Neuron (in vitro differentiated cells): ENCODE measurements around the gene CDC42BPA.

ENCODE experiments used
- H2AFZ ChIP-seq: one replicate; pipeline ENCODE4 v1.6.1; 2013; ENCODE audit warnings: low read depth, mild to moderate bottlenecking, inconsistent platforms, low read length, moderate library complexity
- H3K27me3 ChIP-seq: one replicate; pipeline ENCODE4 v1.6.1; 2013; ENCODE audit warnings: low read length; ENCODE audit not compliant: insufficient read depth
- H3K36me3 ChIP-seq: one replicate; pipeline ENCODE4 v1.6.1; 2013; ENCODE audit warnings: low read length; ENCODE audit not compliant: insufficient read depth
- H3K4me1 ChIP-seq: one replicate; pipeline ENCODE4 v1.6.1; 2013; ENCODE audit warnings: low read length; ENCODE audit not compliant: insufficient read depth
- H3K4me3 ChIP-seq: 2 replicates; pipeline ENCODE4 v1.5.1; 2013; ENCODE audit warnings: mild to moderate bottlenecking, low read length, moderate library complexity
- H3K9me3 ChIP-seq: one replicate; pipeline ENCODE4 v1.6.1; 2013; ENCODE audit warnings: low read length

CDC42BPA gene

DNA sequence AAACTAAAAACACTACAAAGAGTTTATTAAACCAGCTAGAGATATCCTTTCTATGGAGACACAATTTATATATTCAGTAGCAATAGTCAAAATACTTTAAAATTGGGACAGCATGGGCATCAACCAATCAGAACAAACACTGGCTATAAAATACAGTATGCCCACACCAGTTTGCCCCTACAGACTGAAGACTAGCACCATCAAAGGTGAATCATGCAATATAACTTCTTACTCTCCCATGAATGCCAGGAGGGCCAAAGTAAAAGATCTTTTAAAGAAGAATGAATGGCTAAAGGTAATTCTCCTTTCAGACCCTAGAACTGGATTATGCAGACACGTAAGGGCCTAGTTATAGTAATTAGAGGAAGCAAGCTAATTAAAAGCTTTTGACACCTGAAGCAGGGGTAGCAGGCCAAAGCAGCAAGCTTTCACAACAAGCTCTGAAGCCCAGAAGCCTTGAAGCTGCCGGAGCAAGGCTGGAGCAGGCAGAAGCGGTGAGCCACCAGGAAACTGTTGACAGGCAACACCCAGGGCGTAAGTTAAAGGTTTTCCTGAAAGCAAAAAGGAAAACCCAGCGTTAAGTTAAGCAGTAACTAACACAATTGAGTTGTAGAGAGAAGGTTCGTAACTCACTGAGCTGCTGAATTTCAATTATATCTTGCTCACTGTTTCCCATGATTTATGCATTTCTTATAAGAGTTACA lies 99.3 kb downstream of the CDC42BPA start:
- Histone ChIP-seq H3K4me3 (no peak overlapping the region), H3K27me3 (no peaks in the 10 kb centered on the region), H3K9me3 (no peaks in the 10 kb centered on the region), H3K4me1 (no peaks in the 10 kb centered on the region), H3K36me3 (no peaks in the 10 kb centered on the region), H2AFZ (no peak overlapping the region)

DNA sequence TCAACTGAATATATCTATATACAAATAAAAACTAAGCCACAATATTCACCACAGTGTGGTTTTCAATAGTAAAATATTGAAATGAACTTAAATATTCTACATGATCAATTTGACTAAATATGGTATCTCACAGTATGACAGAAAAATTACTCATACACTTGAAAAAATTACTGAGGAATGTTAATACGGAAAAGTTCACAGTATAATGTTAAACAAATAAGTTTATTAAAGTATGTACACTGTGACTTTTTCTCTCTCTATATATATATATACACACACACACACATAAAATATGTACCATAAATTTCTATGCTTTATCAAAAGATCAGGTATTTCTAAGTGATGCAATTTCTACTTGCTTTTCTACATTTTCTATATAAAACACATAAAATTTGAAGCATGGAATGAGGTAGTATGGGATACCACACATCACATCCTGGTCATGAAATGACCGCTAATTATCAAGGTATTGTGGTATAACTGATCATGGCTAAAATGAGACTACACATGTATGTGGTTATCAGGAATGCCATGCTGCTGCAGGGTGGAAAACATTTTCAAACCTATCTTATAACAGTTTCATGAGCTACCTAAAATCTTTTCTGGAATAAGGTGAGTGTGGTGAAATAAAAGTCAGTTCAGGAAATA lies 102.3 kb downstream of the CDC42BPA start:
- Histone ChIP-seq H3K4me1 (no peaks in the 10 kb centered on the region), H2AFZ (no peak overlapping the region), H3K36me3 (peaks cover 9% of the 10 kb centered on the region), H3K9me3 (no peaks in the 10 kb centered on the region), H3K4me3 (no peak overlapping the region), H3K27me3 (no peaks in the 10 kb centered on the region)

DNA sequence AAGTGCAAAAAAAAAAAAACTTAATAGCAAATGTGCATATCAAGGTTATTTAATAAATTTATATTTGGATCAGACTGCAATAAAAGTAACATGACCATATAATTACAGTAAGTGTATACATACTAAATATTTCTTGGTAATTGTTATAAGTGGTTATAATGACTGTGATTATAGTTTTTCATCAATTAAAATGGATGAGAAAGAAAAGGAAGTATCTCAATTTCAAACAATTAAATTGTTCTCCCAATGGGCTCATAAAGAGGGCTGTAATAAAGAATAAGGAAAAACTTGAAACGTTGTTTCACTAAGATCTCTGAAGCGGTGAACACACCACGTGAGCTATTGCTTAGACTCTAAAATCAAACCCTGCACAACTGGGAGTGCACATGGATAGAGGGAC lies 104.1 kb downstream of the CDC42BPA start:
- peaks cover 2% of the 10 kb centered on the region for H3K9me3 ChIP-seq
- peaks cover 11% of the 10 kb centered on the region for H3K36me3 ChIP-seq
- H3K27me3 ChIP-seq = no peaks in the 10 kb centered on the region
- no peaks in the 10 kb centered on the region for H3K4me1 ChIP-seq
- no peak overlapping the region for H2AFZ ChIP-seq
- no peak overlapping the region for H3K4me3 ChIP-seq

DNA sequence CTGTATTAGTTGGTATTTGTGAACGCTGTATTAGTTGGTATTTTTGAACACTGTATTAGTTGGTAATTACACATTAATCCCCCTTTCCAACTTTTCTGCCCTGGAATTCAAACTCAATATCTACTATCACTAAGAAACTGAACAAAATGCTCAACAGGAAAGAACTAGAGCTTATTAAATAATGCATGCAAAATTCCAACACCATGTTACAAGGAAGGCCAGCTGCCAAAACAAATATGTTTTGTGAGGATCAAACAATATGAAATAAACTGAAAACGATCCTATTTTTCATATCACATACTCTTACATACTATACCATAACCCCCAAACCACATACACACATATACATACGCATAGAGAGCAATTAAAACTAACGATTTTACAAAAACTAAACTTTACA lies 104.9 kb downstream of the CDC42BPA start:
- H3K4me1 ChIP-seq = no peaks in the 10 kb centered on the region
- peaks cover 2% of the 10 kb centered on the region for H3K9me3 ChIP-seq
- no peaks in the 10 kb centered on the region for H3K27me3 ChIP-seq
- no peak overlapping the region for H3K4me3 ChIP-seq
- H2AFZ ChIP-seq = no peak overlapping the region
- H3K36me3 ChIP-seq = peaks cover 11% of the 10 kb centered on the region

DNA sequence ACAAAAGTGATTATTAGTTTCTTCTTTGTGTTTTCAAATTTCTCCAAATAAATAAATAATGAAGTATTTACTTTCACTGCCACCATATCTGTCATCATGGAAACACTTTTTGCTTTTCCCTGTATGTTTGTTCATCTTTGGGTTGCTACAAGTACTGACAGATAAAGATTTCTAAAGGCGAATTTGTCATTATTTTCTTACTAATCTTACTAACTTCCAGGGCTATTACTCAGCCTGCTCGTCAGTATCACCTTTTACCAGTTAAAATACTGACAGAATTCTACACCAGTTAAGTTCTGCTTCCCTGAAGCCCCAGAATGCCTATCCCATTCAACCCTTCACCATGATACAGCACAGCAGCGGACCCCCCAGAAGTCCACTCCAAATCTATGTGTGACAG lies 106.1 kb downstream of the CDC42BPA start:
- Histone ChIP-seq H3K4me1 (no peaks in the 10 kb centered on the region), H3K9me3 (peaks cover 2% of the 10 kb centered on the region), H3K36me3 (peaks cover 11% of the 10 kb centered on the region), H3K4me3 (no peak overlapping the region), H3K27me3 (no peaks in the 10 kb centered on the region), H2AFZ (no peak overlapping the region)

DNA sequence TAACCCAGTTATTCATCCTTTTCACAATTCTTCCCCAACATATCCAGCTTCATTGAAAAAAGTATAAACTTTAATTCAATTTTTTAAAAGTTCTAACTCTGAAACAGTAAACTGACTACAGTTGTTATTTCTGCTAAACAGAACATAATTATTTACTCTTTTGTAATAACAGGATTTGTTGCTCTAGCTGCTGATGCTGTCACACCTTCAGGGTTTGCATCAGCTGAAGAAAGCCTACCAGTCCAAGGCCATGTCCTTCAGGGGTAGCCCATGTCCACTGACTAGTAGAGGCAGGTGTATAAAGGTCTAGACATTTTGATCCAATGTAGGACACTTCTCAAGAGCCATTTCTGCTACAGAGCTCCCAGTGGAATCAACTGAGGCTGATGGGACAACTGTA lies 107.7 kb downstream of the CDC42BPA start:
- no peaks in the 10 kb centered on the region for H3K4me1 ChIP-seq

GRCh38 chr1:227197064-227197463 lies 121.2 kb downstream of the CDC42BPA start:
- no peaks in the 10 kb centered on the region for H3K4me1 ChIP-seq
- no peak overlapping the region for H3K4me3 ChIP-seq
- no peaks in the 10 kb centered on the region for H3K9me3 ChIP-seq
- peaks cover 3% of the 10 kb centered on the region for H3K36me3 ChIP-seq
- H2AFZ ChIP-seq = no peak overlapping the region
- H3K27me3 ChIP-seq = no peaks in the 10 kb centered on the region

More for the DNA sequence above, 107.7 kb downstream of the CDC42BPA start:
- H3K9me3 ChIP-seq = peaks cover 2% of the 10 kb centered on the region
- no peak overlapping the region for H2AFZ ChIP-seq
- H3K36me3 ChIP-seq = peaks cover 11% of the 10 kb centered on the region
- H3K4me3 ChIP-seq = no peak overlapping the region
- H3K27me3 ChIP-seq = no peaks in the 10 kb centered on the region

GRCh38 chr1:227192163-227192562 lies 126.1 kb downstream of the CDC42BPA start:
- Histone ChIP-seq H3K27me3 (no peaks in the 10 kb centered on the region), H3K4me1 (no peaks in the 10 kb centered on the region), H2AFZ (no peak overlapping the region), H3K4me3 (no peak overlapping the region), H3K36me3 (peaks cover 3% of the 10 kb centered on the region), H3K9me3 (no peaks in the 10 kb centered on the region)

GRCh38 chr1:227191607-227192006 lies 126.7 kb downstream of the CDC42BPA start:
- Histone ChIP-seq H3K36me3 (peaks cover 3% of the 10 kb centered on the region), H3K4me3 (no peak overlapping the region), H3K27me3 (no peaks in the 10 kb centered on the region), H3K4me1 (no peaks in the 10 kb centered on the region), H2AFZ (no peak overlapping the region), H3K9me3 (no peaks in the 10 kb centered on the region)

GRCh38 chr1:227190321-227190720 lies 128.0 kb downstream of the CDC42BPA start:
- H3K27me3 ChIP-seq = no peaks in the 10 kb centered on the region
- no peak overlapping the region for H3K4me3 ChIP-seq
- no peak overlapping the region for H2AFZ ChIP-seq
- peaks cover 3% of the 10 kb centered on the region for H3K36me3 ChIP-seq
- no peaks in the 10 kb centered on the region for H3K9me3 ChIP-seq
- H3K4me1 ChIP-seq = no peaks in the 10 kb centered on the region

DNA sequence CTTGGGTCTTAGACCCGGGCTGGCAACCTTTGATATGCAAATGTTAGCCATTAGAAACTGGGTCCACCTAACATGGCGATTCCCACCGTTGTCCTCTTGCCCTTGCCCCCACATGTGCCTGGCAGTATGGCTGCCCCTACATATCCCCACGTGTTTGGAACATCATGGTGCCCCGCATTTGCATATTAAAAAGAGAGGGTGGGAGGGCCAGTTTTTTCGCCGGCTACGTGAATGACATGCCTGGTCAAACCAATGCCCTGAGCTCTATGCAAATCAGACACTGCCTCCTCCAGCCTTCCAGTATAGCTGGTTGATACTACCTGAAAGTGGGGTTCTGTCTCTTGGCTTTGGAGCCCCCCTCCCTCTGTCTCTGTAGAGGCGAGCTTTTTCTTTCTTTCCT lies 133.0 kb downstream of the CDC42BPA start:
- H3K9me3 ChIP-seq = no peaks in the 10 kb centered on the region
- peaks cover 2% of the 10 kb centered on the region for H3K36me3 ChIP-seq
- no peaks in the 10 kb centered on the region for H3K4me1 ChIP-seq
- H2AFZ ChIP-seq = no peak overlapping the region
- no peak overlapping the region for H3K4me3 ChIP-seq
- no peaks in the 10 kb centered on the region for H3K27me3 ChIP-seq

GRCh38 chr1:227182012-227182411 lies 136.3 kb downstream of the CDC42BPA start:
- Histone ChIP-seq H3K36me3 (peaks cover 2% of the 10 kb centered on the region), H2AFZ (no peak overlapping the region), H3K9me3 (no peaks in the 10 kb centered on the region), H3K4me1 (no peaks in the 10 kb centered on the region), H3K4me3 (no peak overlapping the region), H3K27me3 (no peaks in the 10 kb centered on the region)

GRCh38 chr1:227175611-227176010 lies 142.7 kb downstream of the CDC42BPA start:
- Histone ChIP-seq H3K9me3 (no peaks in the 10 kb centered on the region), H2AFZ (no peak overlapping the region)

DNA sequence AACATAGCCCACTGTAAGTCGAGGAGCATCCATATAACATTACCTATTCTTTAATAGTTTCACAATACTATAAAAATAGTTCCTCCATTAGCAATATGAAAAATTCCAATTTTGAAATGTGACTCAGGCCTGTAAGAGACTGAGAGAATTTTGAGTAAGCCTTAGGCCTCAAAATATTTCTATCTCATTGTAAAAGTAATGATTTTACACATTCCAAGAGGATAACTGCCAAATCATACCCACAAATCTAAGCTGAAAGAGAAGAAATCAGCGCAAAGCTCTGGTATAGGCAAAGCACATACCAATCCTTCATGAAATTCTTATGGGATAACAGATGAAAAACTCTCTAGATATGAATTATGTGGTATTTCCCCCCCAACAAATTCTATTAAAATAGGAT lies 144.1 kb downstream of the CDC42BPA start:
- Histone ChIP-seq H3K4me3 (no peak overlapping the region), H3K36me3 (no peaks in the 10 kb centered on the region), H3K27me3 (no peaks in the 10 kb centered on the region), H3K9me3 (no peaks in the 10 kb centered on the region), H3K4me1 (no peaks in the 10 kb centered on the region), H2AFZ (no peak overlapping the region)

More at GRCh38 chr1:227175611-227176010, 142.7 kb downstream of the CDC42BPA start:
- Histone ChIP-seq H3K27me3 (no peaks in the 10 kb centered on the region), H3K4me1 (no peaks in the 10 kb centered on the region), H3K36me3 (no peaks in the 10 kb centered on the region), H3K4me3 (no peak overlapping the region)
